Middle frontal gyrus (tissue), 1 donor: ENCODE data around the gene VPREB3.

Source experiments
- DNase-seq: peaks from one replicate; pipeline ENCODE4 v3.0.0-alpha.2; 2015; ENCODE audit warnings: low spot score; ENCODE audit errors: extremely low spot score

The VPREB3 gene

GRCh38 chr22:23782703-23783102 lies 28.5 kb upstream of the VPREB3 start:
- no peak for DNase-seq

- DNase-seq, result no peak
Measured at GRCh38 chr22:23782252-23782651, 28.0 kb upstream of the VPREB3 start.

GRCh38 chr22:23781511-23782183 lies 27.4 kb upstream of the VPREB3 start:
- no peak for DNase-seq

DNA sequence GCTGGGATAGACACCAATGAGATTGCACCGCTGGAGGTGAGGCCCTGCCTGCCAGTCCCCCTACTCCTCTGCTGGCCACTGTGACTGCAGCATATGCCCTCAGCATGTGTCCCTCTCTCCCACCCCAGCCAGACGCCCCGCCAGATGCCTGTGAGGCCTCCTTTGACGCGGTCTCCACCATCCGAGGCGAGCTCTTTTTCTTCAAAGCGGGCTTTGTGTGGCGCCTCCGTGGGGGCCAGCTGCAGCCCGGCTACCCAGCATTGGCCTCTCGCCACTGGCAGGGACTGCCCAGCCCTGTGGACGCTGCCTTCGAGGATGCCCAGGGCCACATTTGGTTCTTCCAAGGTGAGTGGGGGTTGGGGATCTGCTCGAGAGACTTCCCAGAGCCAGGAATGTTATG lies 26.8 kb upstream of the VPREB3 start:
- peak; percentile 57 for DNase-seq

DNA sequence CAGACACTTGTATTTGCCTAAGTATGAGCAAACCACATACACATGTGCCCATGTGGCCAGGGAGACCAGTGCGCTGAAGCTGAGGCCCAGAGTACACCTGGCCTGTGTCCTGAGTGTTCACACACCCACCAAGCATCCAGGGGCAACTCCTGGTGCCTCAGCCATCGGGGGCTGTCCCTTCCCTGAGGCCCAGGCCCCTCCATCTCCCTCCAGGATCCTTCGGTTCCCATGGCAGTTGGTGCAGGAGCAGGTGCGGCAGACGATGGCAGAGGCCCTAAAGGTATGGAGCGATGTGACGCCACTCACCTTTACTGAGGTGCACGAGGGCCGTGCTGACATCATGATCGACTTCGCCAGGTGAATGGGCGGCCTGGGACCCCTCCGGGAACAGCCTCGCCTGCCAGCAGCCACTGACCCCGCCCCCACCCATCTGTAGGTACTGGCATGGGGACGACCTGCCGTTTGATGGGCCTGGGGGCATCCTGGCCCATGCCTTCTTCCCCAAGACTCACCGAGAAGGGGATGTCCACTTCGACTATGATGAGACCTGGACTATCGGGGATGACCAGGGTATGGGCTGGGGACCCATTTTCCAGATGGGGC lies 26.0 kb upstream of the VPREB3 start:
- no peak for DNase-seq

- no peak for DNase-seq
Measured at GRCh38 chr22:23779731-23780130, 25.5 kb upstream of the VPREB3 start.

DNA sequence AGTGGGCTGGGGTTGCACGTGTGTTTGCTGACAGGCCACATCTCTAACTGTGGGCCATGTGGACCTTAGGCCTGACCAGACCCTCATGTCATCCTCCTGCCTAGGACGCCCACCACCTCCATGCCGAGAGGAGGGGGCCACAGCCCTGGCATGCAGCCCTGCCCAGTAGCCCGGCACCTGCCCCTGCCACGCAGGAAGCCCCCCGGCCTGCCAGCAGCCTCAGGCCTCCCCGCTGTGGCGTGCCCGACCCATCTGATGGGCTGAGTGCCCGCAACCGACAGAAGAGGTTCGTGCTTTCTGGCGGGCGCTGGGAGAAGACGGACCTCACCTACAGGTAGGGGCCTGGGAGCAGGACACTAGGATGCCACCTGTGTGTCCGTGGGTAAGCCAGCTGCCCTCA lies 24.9 kb upstream of the VPREB3 start:
- DNase-seq, result no peak

GRCh38 chr22:23778577-23778900 lies 24.3 kb upstream of the VPREB3 start:
- no peak for DNase-seq

DNA sequence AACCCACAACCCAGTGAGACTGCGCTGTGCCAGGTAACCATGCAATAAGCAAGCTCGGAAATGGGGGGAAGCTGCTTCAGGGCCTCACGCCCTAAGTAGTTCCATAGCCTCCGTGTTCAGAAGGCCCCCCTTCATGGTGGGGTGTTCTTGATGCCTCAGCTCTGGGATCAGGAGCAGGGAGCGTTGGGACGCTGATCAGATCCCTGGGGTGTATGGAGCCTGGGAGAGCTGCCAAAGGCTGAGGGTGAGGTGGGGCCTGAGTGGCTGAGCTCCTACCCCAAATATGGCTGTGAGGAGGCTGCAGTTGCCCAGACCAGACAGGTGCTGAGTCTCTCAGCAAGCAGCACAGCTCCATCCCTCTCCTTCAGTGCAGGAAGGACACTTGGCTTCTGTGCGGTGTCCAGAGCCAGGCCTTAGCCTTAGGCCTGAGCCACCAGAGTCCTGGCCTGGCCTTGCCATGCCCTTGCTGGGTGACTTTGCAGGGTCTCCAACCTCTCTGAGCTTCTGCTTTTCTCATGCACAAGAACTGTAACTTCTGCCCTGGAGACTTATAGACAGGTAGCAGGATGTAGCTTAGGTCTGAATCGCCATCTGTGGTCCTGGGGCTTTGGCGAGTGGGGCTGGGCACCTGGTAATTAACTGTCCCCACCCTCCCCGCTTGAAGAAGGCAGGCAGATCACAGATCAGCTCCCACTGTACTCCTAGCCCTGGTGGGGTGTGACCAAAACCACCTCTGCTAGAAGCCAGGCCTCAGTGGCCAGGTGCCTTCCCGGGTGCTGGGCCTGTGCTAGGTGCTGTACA lies 23.8 kb upstream of the VPREB3 start:
- no peak for DNase-seq

GRCh38 chr22:23775779-23776375 lies 21.7 kb upstream of the VPREB3 start:
- DNase-seq, result no peak

DNA sequence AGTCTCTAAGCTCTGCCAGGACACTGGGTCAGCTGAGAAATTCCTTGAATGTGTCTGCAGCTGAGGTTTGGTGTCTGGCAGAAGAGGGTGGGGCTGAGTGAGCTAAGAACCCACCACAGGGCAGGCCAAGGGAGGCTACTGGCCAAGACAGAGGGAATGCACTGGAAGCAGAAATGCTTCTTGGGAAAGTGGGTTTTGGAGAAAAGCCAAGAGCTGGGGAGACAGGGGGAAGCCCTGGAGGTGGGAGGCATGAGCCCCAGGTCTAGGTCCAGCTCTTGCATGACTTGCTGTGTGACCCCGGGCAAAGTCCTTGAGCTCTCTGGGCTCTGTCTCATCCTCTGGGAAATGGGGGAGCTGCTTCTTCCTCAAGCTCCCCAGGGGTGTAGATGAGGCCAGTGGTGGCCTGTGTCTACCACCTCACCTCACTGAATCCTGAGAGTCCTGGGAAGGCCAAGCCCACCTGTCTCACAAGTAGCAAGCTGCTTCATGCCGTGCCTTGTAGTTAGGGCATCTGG lies 20.8 kb upstream of the VPREB3 start:
- DNase-seq, result no peak

GRCh38 chr22:23774114-23774921 lies 20.1 kb upstream of the VPREB3 start:
- DNase-seq, result no peak

- no peak for DNase-seq
Measured at GRCh38 chr22:23773483-23774113, 19.4 kb upstream of the VPREB3 start.

- DNase-seq, result no peak
Measured at GRCh38 chr22:23772649-23773473, 18.6 kb upstream of the VPREB3 start, which contains the start of gene MMP11. Gene MMP11 (plus strand): TSS chr22:23772849. CDS start chr22:23772871, 22 bp downstream.

GRCh38 chr22:23772315-23772648 lies 18.1 kb upstream of the VPREB3 start:
- no peak for DNase-seq

DNA sequence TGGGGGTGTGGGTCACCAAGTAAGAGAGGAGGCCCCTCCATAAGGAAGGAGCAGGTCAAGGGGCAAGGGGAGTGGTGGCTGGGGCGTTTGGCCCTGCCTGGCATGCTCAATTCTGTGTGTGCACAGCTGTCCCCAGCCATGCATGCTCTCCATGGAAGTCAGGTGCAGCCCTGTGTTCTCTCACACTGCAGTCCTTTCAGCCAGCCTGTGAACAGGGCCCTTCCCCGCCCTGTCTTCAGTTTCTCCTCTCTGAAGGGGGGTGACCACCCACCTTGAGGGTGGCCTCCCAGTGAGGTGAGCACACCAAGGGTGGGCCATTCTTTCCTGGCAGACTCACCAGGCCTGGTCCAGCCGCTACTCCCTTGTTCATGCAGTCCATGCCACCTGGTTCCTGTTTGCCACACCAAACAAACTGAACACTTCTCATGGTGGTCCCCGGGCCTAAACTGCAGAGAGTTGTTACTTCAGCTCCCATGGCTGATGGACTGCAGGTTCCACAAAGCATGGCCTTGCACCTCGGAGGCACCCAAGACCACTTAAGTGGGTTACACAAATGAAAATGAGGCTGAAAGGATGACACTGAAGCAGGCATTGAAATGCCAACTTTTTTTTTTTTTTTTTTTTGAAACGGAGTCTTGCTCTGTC lies 15.2 kb upstream of the VPREB3 start:
- DNase-seq, result no peak

GRCh38 chr22:23767673-23768548 lies 13.7 kb upstream of the VPREB3 start, which contains the start of gene CHCHD10:
Gene CHCHD10 (minus strand): TSS chr22:23767972. CDS start chr22:23767874, 98 bp downstream.
- DNase-seq, result peak; percentile 77

- DNase-seq, result no peak
Measured at GRCh38 chr22:23767303-23767672, 13.1 kb upstream of the VPREB3 start.
